GM12874 (cell line): ENCODE measurements around the gene HDAC4.

Source experiments
- CTCF ChIP-seq: IDR thresholded peaks from 2 replicates; pipeline ENCODE4 v1.5.1; 2011; ENCODE audit warnings: low read depth, mild to moderate bottlenecking, control low read depth, low read length, moderate library complexity; ENCODE audit not compliant: insufficient read depth

The HDAC4 gene

GRCh38 chr2:239124152-239124899, 276.5 kb downstream of the HDAC4 start:
- no peak for TF ChIP-seq CTCF

GRCh38 chr2:239122421-239123110, 278.3 kb downstream of the HDAC4 start:
- no peak for TF ChIP-seq CTCF

GRCh38 chr2:239121600-239122012, 279.2 kb downstream of the HDAC4 start:
- no peak for TF ChIP-seq CTCF

GRCh38 chr2:239120664-239121063, 280.2 kb downstream of the HDAC4 start:
- TF ChIP-seq CTCF = no peak

- TF ChIP-seq CTCF = no peak
Measured at GRCh38 chr2:239119346-239120126, 281.3 kb downstream of the HDAC4 start.

- TF ChIP-seq CTCF = no peak
Measured at GRCh38 chr2:239118675-239119211, 282.1 kb downstream of the HDAC4 start.

GRCh38 chr2:239118264-239118663, 282.6 kb downstream of the HDAC4 start:
- TF ChIP-seq CTCF = no peak
